ENCODE data around the gene SMYD5.

DNA sequence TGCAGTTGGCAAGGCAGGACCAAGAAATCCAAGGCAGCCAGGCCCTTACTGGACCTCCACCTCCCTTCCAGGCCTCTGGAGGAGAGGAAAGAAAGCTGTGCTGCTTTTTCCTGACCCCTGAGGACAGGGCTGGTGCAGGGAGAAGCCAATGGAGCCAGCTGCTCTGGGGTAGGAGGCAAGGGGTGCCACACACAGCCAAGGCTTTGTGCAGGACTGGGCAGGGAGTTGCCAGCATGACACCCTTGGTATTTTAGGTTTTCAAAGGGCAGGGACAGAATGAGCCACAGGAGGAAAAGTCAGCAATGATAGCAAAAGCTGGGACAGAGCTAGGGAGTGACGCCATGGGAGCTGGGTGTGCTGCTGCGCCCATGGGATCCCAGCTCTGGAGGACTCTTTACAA is 43.0 kb downstream of the SMYD5 start:
- TF ChIP-seq, protein P1, sequence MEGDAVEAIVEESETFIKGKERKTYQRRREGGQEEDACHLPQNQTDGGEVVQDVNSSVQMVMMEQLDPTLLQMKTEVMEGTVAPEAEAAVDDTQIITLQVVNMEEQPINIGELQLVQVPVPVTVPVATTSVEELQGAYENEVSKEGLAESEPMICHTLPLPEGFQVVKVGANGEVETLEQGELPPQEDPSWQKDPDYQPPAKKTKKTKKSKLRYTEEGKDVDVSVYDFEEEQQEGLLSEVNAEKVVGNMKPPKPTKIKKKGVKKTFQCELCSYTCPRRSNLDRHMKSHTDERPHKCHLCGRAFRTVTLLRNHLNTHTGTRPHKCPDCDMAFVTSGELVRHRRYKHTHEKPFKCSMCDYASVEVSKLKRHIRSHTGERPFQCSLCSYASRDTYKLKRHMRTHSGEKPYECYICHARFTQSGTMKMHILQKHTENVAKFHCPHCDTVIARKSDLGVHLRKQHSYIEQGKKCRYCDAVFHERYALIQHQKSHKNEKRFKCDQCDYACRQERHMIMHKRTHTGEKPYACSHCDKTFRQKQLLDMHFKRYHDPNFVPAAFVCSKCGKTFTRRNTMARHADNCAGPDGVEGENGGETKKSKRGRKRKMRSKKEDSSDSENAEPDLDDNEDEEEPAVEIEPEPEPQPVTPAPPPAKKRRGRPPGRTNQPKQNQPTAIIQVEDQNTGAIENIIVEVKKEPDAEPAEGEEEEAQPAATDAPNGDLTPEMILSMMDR (conservative IDR thresholded peaks at IDR 0.05; ENCODE audit: low read depth, low read length), result no peak
- no peak for TF ChIP-seq EZH2phosphoT487 (IDR thresholded peaks at IDR 0.05; ENCODE audit: borderline replicate concordance, low read length)
